Keratinocyte (primary cell): ENCODE data around the gene DEFB127. TPM values are rescaled to one million over a fixed set of nuclear protein-coding genes. Genes with fewer than 3 reads are reported as not detected.

Source experiments
- DNase-seq: peaks from one replicate; pipeline ENCODE4 v3.0.0-alpha.2; 2011; ENCODE audit warnings: low read depth, missing footprints, low spot score
- FAIRE-seq: peaks from 2 replicates; lab custom pipeline; 2011; peaks lifted over from hg19 to GRCh38; lab: Jason Lieb, UNC
- H2AFZ ChIP-seq: 2 replicates; pipeline ENCODE4 v1.6.0; 2012; ENCODE audit warnings: low read length, control low read depth, inconsistent platforms; ENCODE audit not compliant: control insufficient read depth
- H3K27ac ChIP-seq: 2 replicates; pipeline ENCODE4 v1.5.1; 2011; ENCODE audit warnings: low read length; ENCODE audit not compliant: control insufficient read depth, insufficient read depth
- H3K27me3 ChIP-seq: 3 replicates; pipeline ENCODE4 v1.6.0; 2011; ENCODE audit warnings: low read length; ENCODE audit not compliant: control insufficient read depth, insufficient read depth; ENCODE audit errors: extremely low read depth
- H3K36me3 ChIP-seq, 2 experiments: 2 replicates in 1 of 2; 3 replicates in 1 of 2; pipeline ENCODE4 v1.5.1; 2011; ENCODE audit warnings: low read length in 2 of 2, mild to moderate bottlenecking in 1 of 2; ENCODE audit not compliant: control insufficient read depth in 2 of 2, insufficient read depth in 2 of 2; ENCODE audit errors: extremely low read depth in 1 of 2
- H3K4me1 ChIP-seq: 3 replicates; pipeline ENCODE4 v1.5.1; 2011; ENCODE audit warnings: low read length; ENCODE audit not compliant: control insufficient read depth, insufficient read depth; ENCODE audit errors: extremely low read depth
- H3K4me2 ChIP-seq: 3 replicates; pipeline ENCODE4 v1.6.0; 2011; ENCODE audit warnings: low read depth, low read length; ENCODE audit not compliant: control insufficient read depth, insufficient read depth; ENCODE audit errors: extremely low read depth
- H3K4me3 ChIP-seq, 3 experiments: fragments of 200-600 bp in 1 of 3; sonication (generic) in 1 of 3; 2 replicates in 2 of 3; 3 replicates in 1 of 3; pipeline ENCODE4 v1.5.1; 2011 to 2016; ENCODE audit warnings: low read length in 3 of 3, mild to moderate bottlenecking in 3 of 3, control low read depth in 2 of 3, inconsistent platforms in 1 of 3, low read depth in 1 of 3, mixed read lengths in 1 of 3, mixed run types in 1 of 3, moderate library complexity in 1 of 3; ENCODE audit not compliant: control insufficient read depth in 2 of 3, insufficient read depth in 2 of 3; ENCODE audit errors: extremely low read depth in 1 of 3
- H3K79me2 ChIP-seq: 2 replicates; pipeline ENCODE4 v1.6.0; 2012; ENCODE audit warnings: low read length; ENCODE audit not compliant: control insufficient read depth, insufficient read depth
- H3K9ac ChIP-seq: 3 replicates; pipeline ENCODE4 v1.6.0; 2011; ENCODE audit warnings: low read length; ENCODE audit not compliant: control insufficient read depth, insufficient read depth; ENCODE audit errors: extremely low read depth
- H3K9me1 ChIP-seq: 3 replicates; pipeline ENCODE4 v1.6.0; 2011; ENCODE audit warnings: low read length; ENCODE audit not compliant: control insufficient read depth, insufficient read depth; ENCODE audit errors: extremely low read depth
- H3K9me3 ChIP-seq: 2 replicates; pipeline ENCODE4 v1.5.1; 2012; ENCODE audit warnings: low read depth, low read length; ENCODE audit not compliant: control insufficient read depth
- H4K20me1 ChIP-seq: 3 replicates; pipeline ENCODE4 v1.6.0; 2011; ENCODE audit warnings: low read length; ENCODE audit not compliant: control insufficient read depth, insufficient read depth; ENCODE audit errors: extremely low read depth
- CTCF ChIP-seq, 3 experiments: IDR thresholded peaks in 1 of 3; conservative IDR thresholded peaks in 1 of 3; optimal IDR thresholded peaks in 1 of 3; 2 replicates in 2 of 3; 3 replicates in 1 of 3; pipeline versions ENCODE3 to v1.5.1; 2011; ENCODE audit warnings: low read length in 3 of 3, mild to moderate bottlenecking in 3 of 3, moderate library complexity in 2 of 3, control low read depth in 1 of 3, inconsistent platforms in 1 of 3; ENCODE audit not compliant: insufficient read depth in 2 of 3; ENCODE audit errors: extremely low read depth in 1 of 3
- EZH2 ChIP-seq: IDR thresholded peaks from one replicate; pipeline ENCODE4 v1.6.1; 2012; ENCODE audit warnings: inconsistent platforms, mild to moderate bottlenecking, low read length, moderate library complexity
- dilution Hi-C: fragments of 300-500 bp; cut with MboI; formaldehyde crosslinking; loops from one replicate; pipeline ENCODE4 v1.7.0; 2020; ENCODE audit warnings: low sequenced_read_pairs; ENCODE audit not compliant: extremely low pct_ligation_motif_present
- polyA minus RNA-seq, 3 experiments: library from RNA; depleted of rRNA, polyadenylated mRNA; stranded (reverse); fragments of >200 nt; gene quantifications; 1 replicate in 1 of 3; 2 replicates in 1 of 3; 3 replicates in 1 of 3; pipeline ENCODE4 v1.2.3, GENCODE V29; 2011
- polyA plus RNA-seq, 5 experiments: library from polyadenylated mRNA; depleted of rRNA in 3 of 5; stranded (reverse) in 3 of 5; stranded (forward) in 1 of 5; unstranded in 1 of 5; fragments of >200 nt; gene quantifications; 1 replicate in 1 of 5; 2 replicates in 3 of 5; 3 replicates in 1 of 5; pipeline versions ENCODE4 v1.2.1 to v1.2.3, GENCODE V29; 2011 to 2012; ENCODE audit warnings: missing spikeins in 2 of 5, low read depth in 1 of 5, low replicate concordance in 1 of 5

DEFB127 gene
- polyA plus RNA-seq (not detected in 3 replicates), polyA minus RNA-seq (not detected in 3 replicates)
- not detected for polyA plus RNA-seq (2011; ENCODE audit: low read depth)
- polyA plus RNA-seq (2011; cell fraction: cytosol; rRNA removed) = not detected in 2 replicates
- not detected in 2 replicates for polyA plus RNA-seq (2011; cell fraction: nucleus; rRNA removed)
- polyA plus RNA-seq (2012; ENCODE audit: low replicate concordance) = not detected in 2 replicates
- polyA minus RNA-seq (2011; cell fraction: cytosol; rRNA and poly(A)+ RNA removed) = not detected
- not detected in 2 replicates for polyA minus RNA-seq (2011; cell fraction: nucleus; rRNA and poly(A)+ RNA removed)

GRCh38 chr20:157154-157553, at the start of gene DEFB127:
TSS of gene DEFB127 (plus strand) at chr20:157454. CDS start at chr20:157545, 91 bp downstream.
- dilution Hi-C loops = no loop called here
- FAIRE-seq = no peak

GRCh38 chr20:112396-112795, 44.9 kb upstream of the DEFB127 start:
- Histone ChIP-seq H3K4me3 (no peak overlapping the region), H3K9me1 (no peaks in the 10 kb centered on the region), H3K79me2 (no peaks in the 10 kb centered on the region), H3K4me1 (no peaks in the 10 kb centered on the region), H3K27me3 (peaks cover 7% of the 10 kb centered on the region), H4K20me1 (no peaks in the 10 kb centered on the region), H3K9me3 (no peaks in the 10 kb centered on the region), H3K27ac (no peak overlapping the region), H3K4me2 (no peak overlapping the region), H3K9ac (no peak overlapping the region), H2AFZ (no peak overlapping the region), H3K36me3 (no peaks in the 10 kb centered on the region)
- dilution Hi-C loops = no loop called here
- TF ChIP-seq CTCF (optimal IDR thresholded peaks at IDR 0.05 in 1 of 3, IDR thresholded peaks at IDR 0.05 in 1 of 3, conservative IDR thresholded peaks at IDR 0.05 in 1 of 3; ENCODE audit: extremely low read depth in 1 of 3, insufficient read depth in 2 of 3, low read length in 3 of 3) (no peak), EZH2 (no peak)
- FAIRE-seq (no peak), DNase-seq (no peak)

More at GRCh38 chr20:157154-157553, at the start of gene DEFB127:
- H3K27me3 ChIP-seq = no peaks in the 10 kb centered on the region
- no peak within 1 kb of the TSS for H3K4me2 ChIP-seq
- no peak within 1 kb of the TSS for H3K27ac ChIP-seq
- no peaks in the 10 kb centered on the region for H3K36me3 ChIP-seq
- no peaks in the 10 kb centered on the region for H3K79me2 ChIP-seq
- DNase-seq = no peak
- no peaks in the 10 kb centered on the region for H4K20me1 ChIP-seq
- H3K9me1 ChIP-seq = no peaks in the 10 kb centered on the region
- no peaks in the 10 kb centered on the region for H3K4me1 ChIP-seq
- TF ChIP-seq EZH2 = no peak
- no peak for TF ChIP-seq CTCF (optimal IDR thresholded peaks at IDR 0.05 in 1 of 3, IDR thresholded peaks at IDR 0.05 in 1 of 3, conservative IDR thresholded peaks at IDR 0.05 in 1 of 3; ENCODE audit: extremely low read depth in 1 of 3, insufficient read depth in 2 of 3, low read length in 3 of 3)
- no peaks in the 10 kb centered on the region for H3K9me3 ChIP-seq
- no peak within 1 kb of the TSS for H2AFZ ChIP-seq
- H3K9ac ChIP-seq = no peak within 1 kb of the TSS
- H3K4me3 ChIP-seq = no peak within 1 kb of the TSS
